ENCODE results near the gene S100A3.
"Not testable (repeated sequence)": the region's sequence is repeated elsewhere in the genome, so short reads cannot be mapped to it uniquely, and the experiment has no call there.

Gene S100A3

DNA sequence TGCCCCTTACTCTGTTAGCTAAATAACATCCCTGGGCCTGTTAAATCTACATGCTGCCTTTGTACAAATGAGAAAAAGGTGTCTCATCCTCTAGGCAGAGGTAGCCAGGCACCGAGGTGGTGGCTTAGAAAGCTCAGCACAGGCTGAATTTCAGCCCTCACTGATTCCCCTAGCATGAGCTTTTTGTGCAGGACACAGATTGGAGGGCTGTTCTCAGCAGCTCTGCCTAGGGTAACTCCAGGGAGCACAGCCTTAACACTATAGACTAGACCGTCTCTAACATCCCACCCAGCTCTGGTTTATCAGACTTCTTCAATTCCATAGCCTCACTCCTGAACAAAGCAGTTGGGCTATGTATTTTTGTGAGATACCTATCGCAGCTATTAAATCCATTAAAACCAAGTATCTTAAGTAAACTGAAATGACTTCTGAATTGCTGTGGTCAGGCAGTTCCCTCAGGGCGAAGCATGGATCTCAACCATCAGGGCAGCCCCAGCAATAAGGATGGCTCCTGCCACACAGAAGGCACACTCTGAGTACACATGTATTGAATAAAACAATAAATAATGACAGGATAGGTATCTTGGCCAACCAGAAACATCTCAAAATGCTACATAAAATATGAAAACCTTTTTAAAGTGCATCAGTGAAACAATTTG lies 28.1 kb downstream of the S100A3 start:
- Histone ChIP-seq H3K4me1 (ENCODE audit: low read length) (peaks cover 4% of the 10 kb centered on the region; the same call in 1 of the 2 replicates), H3K27ac (ENCODE audit: low read length) (no peak overlapping the region), H3K4me2 (ENCODE audit: low read length) (no peak overlapping the region), H4K20me1 (ENCODE audit: insufficient read depth, low read length) (no peaks in the 10 kb centered on the region), H3K36me3 (replicated peaks; ENCODE audit: low read depth, low read length) (no peaks in the 10 kb centered on the region), H3K79me2 (ENCODE audit: low read length) (no peaks in the 10 kb centered on the region), H3K9me3 (ENCODE audit: insufficient read depth, low read length) (no peaks in the 10 kb centered on the region), H3K4me3 (ENCODE audit: low read length) (no peak overlapping the region), H3K9ac (ENCODE audit: low read length) (no peak overlapping the region), H2AFZ (ENCODE audit: low read depth, low read length) (no peak overlapping the region), H3K27me3 (ENCODE audit: low read depth, low read length) (0 out of 2 replicates have a peak, but pooled peaks cover 5% of the 10 kb centered on the region)
- TF ChIP-seq, protein P1, sequence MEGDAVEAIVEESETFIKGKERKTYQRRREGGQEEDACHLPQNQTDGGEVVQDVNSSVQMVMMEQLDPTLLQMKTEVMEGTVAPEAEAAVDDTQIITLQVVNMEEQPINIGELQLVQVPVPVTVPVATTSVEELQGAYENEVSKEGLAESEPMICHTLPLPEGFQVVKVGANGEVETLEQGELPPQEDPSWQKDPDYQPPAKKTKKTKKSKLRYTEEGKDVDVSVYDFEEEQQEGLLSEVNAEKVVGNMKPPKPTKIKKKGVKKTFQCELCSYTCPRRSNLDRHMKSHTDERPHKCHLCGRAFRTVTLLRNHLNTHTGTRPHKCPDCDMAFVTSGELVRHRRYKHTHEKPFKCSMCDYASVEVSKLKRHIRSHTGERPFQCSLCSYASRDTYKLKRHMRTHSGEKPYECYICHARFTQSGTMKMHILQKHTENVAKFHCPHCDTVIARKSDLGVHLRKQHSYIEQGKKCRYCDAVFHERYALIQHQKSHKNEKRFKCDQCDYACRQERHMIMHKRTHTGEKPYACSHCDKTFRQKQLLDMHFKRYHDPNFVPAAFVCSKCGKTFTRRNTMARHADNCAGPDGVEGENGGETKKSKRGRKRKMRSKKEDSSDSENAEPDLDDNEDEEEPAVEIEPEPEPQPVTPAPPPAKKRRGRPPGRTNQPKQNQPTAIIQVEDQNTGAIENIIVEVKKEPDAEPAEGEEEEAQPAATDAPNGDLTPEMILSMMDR (IDR thresholded peaks at IDR 0.05; ENCODE audit: low read depth, low read length): no peak
- no peak for TF ChIP-seq EZH2phosphoT487 (IDR thresholded peaks at IDR 0.05; ENCODE audit: low read depth)

DNA sequence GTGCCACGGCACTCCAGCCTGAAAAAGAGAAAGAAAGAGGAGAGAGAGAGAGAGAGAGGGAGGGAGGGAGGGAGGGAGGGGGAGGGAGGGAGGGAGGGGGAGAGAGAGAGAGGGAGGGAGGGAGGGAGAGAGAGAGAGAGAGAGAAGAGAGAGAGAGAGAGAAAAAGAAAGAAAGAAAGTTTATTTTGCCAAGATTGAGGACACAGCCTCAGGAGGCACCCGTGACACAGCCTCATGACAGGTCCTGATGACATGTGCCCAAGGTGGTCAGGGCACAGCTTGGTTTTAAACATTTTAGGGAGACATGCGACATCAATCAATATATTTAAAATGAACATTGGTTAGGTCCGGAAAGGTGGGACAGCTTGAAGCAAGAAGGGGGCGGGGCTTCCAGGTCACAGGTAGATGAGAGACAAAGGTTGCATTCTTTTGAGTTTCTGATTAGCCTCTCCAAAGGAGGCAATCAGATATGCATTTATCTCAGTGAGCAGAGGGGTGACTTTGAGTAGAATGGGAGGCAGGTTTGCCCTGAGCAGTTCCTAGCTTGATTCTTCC lies 28.8 kb downstream of the S100A3 start:
- H3K9ac ChIP-seq (ENCODE audit: low read length); H4K20me1 ChIP-seq (ENCODE audit: insufficient read depth, low read length); H3K4me2 ChIP-seq (ENCODE audit: low read length): not testable (repeated sequence)

DNA sequence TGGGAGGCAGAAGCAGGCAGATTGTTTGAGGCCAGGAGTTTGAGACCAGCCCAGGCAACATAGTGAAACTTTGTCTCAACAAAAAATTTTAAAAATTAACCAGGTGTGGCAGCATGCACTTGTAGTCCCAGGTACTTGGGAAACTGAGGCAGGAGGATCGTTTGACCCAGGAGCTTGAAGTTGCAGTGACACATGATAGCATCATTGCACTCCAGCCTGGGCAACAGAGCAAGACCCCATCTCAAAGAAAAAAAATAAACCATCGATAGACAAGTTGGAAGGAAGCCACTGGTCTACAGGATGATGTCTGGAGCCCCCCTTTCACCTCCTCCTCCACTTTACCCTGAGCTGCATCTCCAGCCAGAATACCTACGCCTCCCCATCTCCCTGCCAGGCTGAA lies 29.8 kb downstream of the S100A3 start:
- no peak overlapping the region for H2AFZ ChIP-seq (ENCODE audit: low read depth, low read length)
- H3K79me2 ChIP-seq (ENCODE audit: low read length): no peaks in the 10 kb centered on the region
- no peaks in the 10 kb centered on the region for H3K9me3 ChIP-seq (ENCODE audit: insufficient read depth, low read length)
- H3K4me2 ChIP-seq (ENCODE audit: low read length): no peak overlapping the region
- H3K9ac ChIP-seq (ENCODE audit: low read length): no peak overlapping the region
- H3K27ac ChIP-seq (ENCODE audit: low read length): no peak overlapping the region
- H3K4me3 ChIP-seq (ENCODE audit: low read length): no peak overlapping the region
- H3K27me3 ChIP-seq (ENCODE audit: low read depth, low read length): no peaks in the 10 kb centered on the region
- no peaks in the 10 kb centered on the region for H3K36me3 ChIP-seq (replicated peaks; ENCODE audit: low read depth, low read length)
- TF ChIP-seq, protein P1 (IDR thresholded peaks at IDR 0.05; ENCODE audit: low read depth, low read length): no peak
- TF ChIP-seq EZH2phosphoT487 (IDR thresholded peaks at IDR 0.05; ENCODE audit: low read depth): no peak
- no peaks in the 10 kb centered on the region for H4K20me1 ChIP-seq (ENCODE audit: insufficient read depth, low read length)
- H3K4me1 ChIP-seq (ENCODE audit: low read length): peaks cover 4% of the 10 kb centered on the region; the same call in 1 of the 2 replicates

More for the DNA sequence above, 28.8 kb downstream of the S100A3 start:
- not testable (repeated sequence) for H3K79me2 ChIP-seq (ENCODE audit: low read length); H3K4me3 ChIP-seq (ENCODE audit: low read length); H3K27me3 ChIP-seq (ENCODE audit: low read depth, low read length); H3K27ac ChIP-seq (ENCODE audit: low read length); H3K4me1 ChIP-seq (ENCODE audit: low read length); H3K36me3 ChIP-seq (replicated peaks; ENCODE audit: low read depth, low read length); H3K9me3 ChIP-seq (ENCODE audit: insufficient read depth, low read length); H2AFZ ChIP-seq (ENCODE audit: low read depth, low read length)

DNA sequence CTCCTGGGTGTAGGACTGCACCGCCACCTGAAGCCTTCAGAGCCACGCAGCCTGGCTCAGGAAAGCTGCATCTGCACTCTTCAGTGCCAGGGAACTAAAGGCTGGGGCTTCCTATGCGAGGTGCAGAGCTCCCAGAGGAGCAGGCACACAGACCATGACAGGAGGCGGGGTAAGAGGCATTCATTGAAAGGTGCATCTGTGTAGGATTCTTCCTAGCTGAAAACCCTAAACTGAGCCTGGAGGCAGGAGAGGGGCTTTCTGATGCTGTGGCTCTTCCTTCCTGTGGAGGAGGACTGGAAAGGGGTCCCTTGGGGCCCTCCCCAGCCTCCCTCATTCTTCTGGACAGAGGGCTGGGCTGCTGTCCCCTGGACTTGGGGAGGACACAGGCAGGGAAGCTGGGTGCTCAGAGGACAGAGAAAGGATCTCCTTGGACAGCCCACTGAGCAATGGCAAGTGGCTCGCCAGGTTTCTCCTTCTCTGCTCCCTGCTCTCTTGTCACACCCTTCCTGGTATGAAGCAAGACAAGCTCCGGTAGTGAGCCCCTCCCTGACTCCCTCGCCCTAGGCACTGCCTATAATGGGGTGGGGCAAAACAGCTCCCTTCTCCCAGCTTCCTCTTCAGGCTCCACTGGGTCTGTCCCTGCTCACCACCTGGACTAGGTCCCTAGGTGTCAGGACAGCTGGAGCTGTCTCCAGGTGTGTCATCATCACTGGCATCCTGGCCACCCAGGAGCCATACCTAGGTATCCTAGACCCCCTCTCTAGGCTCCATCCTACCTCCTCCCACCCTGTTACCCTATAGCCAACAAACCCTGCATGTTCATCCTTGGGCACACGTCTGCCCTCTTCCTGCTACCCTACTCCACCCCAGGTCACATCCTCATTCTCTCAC lies 33.3 kb downstream of the S100A3 start:
- Histone ChIP-seq H3K36me3 (replicated peaks; ENCODE audit: low read depth, low read length) (no peaks in the 10 kb centered on the region), H2AFZ (ENCODE audit: low read depth, low read length) (no peak overlapping the region; the same call in 1 of the 2 replicates), H3K4me3 (ENCODE audit: low read length) (no peak overlapping the region), H3K9ac (ENCODE audit: low read length) (no peak overlapping the region), H3K4me1 (ENCODE audit: low read length) (peaks cover 11% of the 10 kb centered on the region), H3K27me3 (ENCODE audit: low read depth, low read length) (no peaks in the 10 kb centered on the region), H3K79me2 (ENCODE audit: low read length) (no peaks in the 10 kb centered on the region), H3K27ac (ENCODE audit: low read length) (no peak overlapping the region), H3K4me2 (ENCODE audit: low read length) (no peak overlapping the region), H4K20me1 (ENCODE audit: insufficient read depth, low read length) (no peaks in the 10 kb centered on the region), H3K9me3 (ENCODE audit: insufficient read depth, low read length) (no peaks in the 10 kb centered on the region)
- TF ChIP-seq, protein P1 (IDR thresholded peaks at IDR 0.05; ENCODE audit: low read depth, low read length): no peak
- no peak for TF ChIP-seq EZH2phosphoT487 (IDR thresholded peaks at IDR 0.05; ENCODE audit: low read depth)
